CD1c-positive myeloid dendritic cell (primary cell): ENCODE results near the gene MARCHF10.
"Not testable (repeated sequence)": the region's sequence is repeated elsewhere in the genome, so short reads cannot be mapped to it uniquely, and the experiment has no call there.

ENCODE experiments used
- DNase-seq: peaks from one replicate; pipeline ENCODE4 v3.0.0-alpha.2; 2016; ENCODE audit errors: extremely low spot score

MARCHF10 gene

DNA sequence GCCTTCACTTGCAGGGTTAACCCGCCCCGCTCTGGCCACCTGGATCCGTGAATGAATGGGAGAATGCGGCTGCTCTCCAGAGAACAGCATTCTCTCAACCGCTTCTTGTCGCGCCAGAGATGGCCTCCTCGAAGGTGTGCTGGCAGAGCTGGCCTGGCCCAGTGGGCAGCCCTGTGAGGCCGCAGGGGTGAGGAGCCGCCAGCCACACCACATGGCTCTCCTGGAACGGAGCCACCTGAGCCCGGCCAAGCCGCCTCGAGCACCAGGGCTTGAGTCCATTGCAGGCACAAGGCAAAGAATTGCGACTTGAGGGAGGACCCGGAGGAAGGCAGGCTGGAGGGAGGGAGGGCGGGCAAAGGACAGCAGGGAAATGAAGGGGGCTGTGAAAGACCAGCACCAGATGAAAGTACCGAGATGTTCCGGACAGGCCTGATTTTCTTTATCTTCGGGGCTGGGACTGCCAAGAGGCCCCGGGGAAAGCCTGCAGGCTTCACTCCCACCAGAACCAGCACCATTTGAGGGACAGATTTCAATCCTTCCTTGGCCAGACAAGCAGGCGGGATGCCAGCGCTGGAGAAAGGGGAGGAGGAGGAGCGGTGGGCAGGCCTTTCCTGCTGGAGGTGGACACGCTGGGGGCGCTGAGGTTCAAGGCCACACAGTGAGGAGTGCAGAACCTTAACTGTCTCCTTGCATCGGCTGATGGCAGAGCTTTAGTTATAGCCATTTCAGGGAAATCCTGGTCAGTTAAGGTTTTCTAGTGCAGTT, 111.2 kb downstream of the MARCHF10 start:
- DNase-seq: no peak

DNA sequence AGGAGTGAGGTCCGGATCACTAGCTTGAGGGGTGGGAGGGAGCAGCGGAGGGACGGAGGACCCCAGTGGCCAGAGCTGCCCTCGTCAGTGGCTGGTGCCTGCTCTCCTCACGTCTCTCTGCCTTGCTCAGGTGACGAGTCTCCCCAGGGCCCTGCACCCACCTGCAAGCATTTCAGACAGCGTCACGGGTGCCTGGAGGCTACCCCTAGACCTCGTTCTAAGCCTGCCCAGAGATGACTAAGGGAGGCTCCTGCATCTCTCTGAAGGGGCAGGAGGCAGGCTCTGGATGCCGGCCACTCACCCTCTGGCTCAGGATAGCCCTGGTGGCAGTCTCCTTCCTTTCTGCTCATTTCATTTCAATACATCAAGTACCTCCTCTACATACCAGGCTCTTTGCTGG, 111.9 kb downstream of the MARCHF10 start:
- DNase-seq: no peak

DNA sequence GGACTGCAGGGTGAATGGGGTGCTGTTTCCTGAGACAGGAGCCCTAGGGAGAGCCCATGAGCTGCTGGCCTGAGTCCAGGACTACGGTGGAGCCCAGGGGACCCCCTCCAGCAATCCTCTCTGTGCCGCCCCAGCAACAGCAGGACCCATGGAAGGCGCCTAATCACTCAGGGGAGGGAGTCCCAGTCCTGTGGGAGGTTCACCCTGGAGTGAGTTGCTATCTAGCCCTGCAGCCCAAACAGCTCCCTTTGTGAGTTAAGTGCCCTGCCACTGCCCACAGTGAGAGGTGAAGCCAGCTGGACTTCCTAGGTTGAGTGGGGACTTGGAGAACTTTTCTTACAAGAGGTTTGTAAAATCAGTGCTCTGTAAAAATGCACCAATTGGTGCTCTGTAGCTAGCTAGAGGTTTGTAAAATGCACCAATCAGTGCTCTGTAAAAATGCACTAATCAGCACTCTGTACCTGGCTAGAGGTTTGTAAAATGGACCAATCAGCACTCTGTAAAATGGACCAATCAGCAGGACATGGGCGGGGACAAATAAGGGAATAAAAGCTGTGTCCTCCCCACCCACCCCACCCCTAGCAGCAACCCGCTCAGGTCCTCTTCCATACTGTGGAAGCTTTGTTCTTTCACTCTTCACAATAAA, 112.9 kb downstream of the MARCHF10 start:
- DNase-seq: not testable (repeated sequence)

DNA sequence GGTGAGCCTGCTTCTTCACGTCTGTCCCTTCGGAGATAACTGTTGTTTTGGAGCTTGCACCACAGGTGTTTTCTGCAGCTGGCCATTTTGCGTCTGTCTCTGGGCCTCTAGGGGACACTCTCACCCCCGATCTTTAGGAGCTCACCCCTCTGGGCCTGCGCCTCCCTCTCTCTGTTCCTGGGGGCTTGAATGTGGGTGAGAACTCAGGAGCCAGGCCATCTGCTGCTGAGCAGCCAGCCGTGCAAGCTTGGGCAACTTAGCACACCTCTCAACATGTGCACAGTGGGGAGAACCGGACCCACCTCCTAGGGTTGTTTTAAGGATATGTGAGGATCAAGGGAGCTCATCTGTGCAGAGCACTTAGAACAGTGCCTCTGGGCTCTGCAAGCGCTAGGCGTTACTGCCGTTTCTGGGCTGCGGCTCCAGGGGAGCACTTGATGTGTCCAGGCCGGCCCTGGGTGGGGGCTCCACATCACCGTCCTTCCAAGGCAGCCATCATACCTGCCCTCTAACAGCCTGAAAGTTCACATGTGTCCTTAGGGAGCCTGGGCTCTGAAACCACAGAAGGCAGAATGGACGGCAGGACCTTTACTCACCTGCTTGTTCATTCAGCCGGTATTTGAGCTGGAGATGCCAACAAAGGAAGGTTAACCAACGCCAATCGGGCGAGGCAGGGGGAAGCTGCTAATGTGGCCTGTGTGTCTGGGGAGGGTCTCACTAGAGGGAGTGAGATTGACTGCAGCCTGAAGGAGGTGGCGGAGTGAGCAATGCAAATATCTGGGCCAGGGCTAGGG, 114.3 kb downstream of the MARCHF10 start:
- DNase-seq: no peak

DNA sequence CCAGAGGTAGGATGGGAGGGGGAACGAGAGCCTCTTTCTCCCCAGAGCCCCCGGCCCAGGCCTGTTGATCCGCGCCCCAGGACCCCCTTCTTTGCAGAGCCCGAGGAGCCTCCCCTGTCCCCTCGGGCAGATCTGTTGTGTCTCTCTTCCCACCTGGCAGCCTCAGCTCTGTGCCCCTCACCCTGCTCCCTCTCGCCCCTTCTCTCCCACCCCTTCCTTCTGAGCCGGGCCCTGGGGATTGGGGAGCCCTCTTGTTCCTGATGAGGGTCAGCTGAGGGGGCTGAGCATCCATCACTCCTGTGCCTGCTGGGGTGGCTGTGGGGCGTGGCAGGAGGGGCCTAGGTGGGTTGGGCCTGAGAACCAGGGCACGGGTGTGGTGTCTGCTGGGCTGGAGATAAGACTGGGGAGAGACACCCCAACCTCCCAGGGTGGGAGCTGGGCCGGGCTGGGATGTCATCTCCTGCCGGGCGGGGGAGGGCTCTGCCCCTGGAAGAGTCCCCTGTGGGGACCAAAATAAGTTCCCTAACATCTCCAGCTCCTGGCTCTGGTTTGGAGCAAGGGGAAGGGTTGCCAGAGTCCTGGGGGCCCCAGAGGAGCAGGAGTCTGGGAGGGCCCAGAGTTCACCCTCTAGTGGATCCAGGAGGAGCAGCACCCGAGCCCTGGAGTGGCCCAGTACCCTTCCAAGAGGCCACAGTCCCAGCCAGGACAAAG, 115.2 kb downstream of the MARCHF10 start:
- DNase-seq: no peak

DNA sequence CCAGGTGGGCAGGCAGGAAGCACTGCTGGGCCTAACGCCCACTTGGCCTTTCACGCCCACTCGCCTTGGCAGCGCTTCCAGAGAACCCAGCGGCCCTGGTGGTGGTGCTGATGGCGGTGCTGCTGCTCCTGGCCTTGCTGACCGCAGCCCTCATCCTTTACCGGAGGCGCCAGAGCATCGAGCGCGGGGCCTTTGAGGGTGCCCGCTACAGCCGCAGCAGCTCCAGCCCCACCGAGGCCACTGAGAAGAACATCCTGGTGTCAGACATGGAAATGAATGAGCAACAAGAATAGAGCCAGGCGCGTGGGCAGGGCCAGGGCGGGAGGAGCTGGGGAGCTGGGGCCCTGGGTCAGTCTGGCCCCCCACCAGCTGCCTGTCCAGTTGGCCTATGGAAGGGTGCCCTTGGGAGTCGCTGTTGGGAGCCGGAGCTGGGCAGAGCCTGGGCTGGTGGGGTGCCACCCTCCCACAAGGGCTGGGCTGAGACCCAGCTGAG, 115.9 kb downstream of the MARCHF10 start:
- no peak for DNase-seq

DNA sequence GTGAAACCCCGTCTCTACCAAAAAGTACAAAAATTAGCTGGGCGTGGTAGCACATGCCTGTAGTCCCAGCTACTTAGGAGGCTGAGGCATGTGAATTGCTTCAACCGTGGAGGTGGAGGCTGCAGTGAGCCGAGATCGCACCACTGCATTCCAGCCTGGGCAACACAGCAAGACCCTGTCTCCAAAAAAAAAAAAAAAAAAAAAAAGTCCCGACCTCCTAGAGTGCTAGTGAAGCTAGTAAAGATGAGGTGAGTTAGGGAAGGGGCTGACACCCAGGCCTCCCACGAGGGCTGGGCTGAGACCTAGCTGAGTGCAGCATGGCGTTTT, 116.6 kb downstream of the MARCHF10 start:
- DNase-seq: not testable (repeated sequence)

DNA sequence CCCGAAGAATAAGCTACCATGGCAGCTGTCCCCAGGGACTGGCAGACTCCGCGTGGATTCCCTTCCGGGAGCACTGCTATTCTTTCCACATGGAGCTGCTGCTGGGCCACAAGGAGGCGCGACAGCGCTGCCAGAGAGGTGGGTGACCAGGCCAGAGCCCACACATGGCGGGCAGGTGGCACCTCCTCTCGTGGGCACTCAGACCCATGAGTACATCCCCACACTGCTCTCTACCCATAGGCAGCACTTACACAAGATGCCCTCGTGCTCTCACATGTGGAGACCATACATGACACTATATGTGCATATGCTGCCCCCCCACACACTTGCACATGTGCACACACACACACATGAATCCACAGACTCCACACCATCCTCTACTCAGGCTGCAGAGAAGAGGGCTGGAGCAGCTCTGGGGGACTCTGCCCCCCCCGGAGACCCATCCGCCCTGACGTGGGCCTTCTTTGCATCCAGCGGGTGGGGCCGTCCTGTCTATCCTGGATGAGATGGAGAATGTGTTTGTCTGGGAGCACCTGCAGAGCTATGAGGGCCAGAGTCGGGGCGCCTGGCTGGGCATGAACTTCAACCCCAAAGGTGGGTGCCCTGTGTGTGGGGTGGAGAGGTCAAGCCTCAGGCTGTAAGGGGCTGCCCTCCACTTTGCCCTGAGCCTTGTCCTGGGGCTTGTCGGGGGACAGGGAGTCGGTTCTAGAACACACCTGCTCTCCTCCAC, 117.8 kb downstream of the MARCHF10 start:
- no peak for DNase-seq

DNA sequence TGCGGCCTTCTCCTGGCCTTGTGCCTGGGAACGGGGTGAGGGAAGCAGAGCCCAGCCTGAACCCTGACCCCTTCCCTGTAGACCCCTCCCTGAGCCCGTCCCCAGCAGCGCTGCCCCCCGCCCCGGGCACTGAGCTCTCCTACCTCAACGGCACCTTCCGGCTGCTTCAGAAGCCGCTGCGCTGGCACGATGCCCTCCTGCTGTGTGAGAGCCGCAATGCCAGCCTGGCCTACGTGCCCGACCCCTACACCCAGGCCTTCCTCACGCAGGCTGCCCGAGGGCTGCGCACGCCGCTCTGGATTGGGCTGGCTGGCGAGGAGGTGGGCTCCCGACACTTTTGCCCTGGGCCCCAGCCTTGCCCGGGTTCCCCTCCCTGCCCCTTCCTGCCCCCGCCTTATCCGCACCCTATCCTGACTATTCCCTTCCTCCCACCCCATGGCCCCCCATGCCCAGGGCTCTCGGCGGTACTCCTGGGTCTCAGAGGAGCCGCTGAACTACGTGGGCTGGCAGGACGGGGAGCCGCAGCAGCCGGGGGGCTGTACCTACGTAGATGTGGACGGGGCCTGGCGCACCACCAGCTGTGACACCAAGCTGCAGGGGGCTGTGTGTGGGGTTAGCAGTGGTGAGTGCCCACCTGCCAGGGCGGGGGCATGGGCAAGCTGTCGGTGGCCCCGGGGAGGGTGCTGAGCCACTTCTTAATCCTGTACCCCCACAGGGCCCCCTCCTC, 118.5 kb downstream of the MARCHF10 start:
- no peak for DNase-seq

DNA sequence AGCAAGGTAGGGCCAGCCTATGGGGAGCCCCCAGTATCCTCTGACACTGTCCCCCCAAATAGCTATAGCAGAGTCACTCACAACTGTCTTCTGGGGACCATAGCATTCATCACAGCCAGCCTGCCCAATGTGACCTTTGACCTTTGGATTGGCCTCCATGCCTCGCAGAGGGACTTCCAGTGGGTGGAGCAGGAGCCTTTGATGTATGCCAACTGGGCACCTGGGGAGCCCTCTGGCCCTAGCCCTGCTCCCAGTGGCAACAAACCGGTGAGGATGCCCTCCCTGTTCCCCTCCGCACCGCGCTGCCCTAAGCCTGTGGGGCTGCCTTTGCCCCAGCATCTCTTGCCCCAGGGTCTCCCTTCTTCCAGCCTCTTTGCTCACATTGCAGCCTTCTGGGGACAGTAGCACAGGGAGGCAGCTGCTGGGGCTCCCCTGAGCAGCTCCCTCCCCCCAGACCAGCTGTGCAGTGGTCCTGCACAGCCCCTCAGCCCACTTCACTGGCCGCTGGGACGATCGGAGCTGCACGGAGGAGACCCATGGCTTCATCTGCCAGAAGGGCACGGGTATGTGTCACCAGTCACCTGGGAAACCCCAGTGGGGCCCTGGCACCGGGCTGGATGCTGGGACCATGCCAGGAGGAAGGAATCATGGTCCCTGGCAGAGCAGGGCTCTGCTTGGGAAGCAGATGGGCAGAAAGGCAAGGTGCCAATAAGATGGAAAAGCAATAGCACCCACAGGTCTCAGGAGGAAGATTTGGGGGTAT, 119.5 kb downstream of the MARCHF10 start:
- no peak for DNase-seq

DNA sequence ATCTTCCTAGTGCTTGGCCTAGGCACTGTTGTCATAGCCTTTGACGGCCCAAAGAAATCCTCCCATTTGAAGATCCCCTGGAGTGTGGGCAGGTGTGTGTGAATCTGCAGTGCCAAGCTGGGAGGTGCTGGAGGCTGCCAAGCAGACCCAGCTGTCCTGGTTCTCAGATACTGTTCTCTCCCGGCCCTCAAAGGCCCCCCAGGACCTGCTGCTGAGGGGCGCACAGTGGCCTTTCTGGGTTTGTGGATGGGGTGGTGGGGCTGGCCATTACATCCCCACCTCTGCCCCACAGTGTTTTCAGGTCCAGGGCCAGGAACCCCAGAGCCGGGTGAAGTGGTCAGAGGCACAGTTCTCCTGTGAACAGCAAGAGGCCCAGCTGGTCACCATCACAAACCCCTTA, 120.1 kb downstream of the MARCHF10 start:
- no peak for DNase-seq

DNA sequence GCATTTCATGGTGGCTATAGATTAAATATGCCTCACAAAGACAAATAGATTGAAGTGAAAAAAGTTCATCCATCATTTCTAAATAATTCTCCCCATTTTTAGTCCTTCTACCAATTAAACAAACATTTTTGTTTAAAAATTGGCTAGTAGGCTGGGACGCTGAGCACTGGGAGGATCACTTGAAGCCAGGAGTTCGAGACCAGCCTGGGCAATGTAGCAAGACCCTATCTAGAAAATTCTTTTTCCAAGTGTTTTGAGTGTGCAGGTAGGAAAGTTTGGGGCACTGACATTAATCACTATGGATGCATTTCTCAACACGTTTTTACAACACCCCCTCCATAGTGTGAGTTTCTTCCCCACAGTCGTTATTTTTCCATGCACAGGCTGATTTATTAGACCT, 123.9 kb downstream of the MARCHF10 start:
- DNase-seq: no peak

DNA sequence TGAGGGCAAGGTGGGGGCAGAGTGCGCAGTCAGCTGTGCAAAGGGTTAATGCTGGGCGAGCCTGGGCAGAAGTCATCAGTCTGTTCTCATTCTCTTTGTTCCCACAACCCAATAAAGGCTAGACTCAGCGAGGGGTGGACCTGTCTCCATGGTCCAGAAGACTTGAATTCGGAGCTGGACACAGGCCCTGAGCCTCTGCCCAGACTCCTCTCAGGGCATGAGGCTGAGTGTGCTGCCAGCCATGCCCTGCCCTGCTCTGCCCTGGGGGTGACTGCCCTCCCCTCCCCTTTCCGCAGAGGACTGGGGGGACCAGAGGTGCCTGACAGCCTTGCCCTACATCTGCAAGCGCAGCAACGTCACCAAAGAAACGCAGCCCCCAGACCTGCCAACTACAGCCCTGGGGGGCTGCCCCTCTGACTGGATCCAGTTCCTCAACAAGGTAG, 126.2 kb downstream of the MARCHF10 start:
- no peak for DNase-seq

DNA sequence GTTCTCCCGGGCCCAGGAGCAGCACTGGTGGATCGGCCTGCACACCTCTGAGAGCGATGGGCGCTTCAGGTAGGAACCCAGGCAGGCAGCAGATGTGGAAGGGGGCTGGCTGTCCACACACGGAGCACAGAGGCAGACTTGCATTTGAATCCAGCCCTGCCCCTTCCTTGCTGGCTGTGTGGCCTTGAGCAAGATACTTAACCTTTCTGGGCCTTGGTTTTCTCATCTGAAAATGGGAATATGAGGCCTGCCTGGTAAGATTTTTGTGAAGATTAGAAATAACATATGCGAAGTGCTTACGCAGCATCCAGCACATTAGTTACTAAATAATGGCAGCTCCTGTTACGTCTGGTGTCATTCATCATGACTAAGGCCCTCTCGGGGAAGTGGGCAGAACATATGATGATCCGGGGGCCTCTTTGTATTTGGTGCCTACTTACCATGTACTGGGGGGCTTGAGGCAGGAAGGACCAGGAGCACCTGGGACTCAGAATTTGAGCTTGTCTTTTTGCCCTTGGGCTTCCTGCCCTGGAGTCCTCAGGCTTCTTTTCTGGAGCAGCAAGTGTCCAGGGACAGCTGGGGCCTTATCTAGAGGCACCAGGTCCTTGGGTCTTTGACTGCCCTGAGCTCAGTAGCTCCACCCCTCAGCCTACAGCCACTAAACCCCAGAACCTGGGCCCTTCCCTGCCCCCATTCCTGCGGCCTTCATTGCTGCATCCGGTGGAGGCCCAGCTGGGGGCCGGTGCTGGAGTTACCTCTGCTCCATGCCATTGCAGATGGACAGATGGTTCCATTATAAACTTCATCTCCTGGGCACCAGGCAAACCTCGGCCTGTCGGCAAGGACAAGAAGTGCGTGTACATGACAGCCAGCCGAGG, 126.8 kb downstream of the MARCHF10 start:
- no peak for DNase-seq

DNA sequence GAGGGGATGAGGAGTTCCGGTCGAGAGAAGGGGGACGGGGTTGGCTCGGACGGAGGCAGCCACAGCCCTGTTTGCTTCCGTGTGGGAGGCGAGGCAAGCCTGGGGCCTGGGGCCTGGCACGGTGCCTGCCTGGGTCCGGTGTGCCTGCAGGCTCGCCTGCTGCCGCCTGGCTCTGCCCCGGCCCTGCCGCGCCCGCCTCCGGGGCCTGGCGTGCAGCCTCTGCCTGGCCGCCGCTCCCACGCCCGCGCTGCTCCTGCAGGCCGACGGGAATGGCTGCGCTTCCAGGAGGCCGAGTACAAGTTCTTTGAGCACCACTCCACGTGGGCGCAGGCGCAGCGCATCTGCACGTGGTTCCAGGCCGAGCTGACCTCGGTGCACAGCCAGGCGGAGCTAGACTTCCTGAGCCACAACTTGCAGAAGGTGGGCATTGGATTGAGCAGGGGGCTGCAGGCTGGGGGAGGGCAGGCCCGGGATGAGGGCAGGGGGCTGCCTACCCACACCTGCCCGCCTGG, 127.5 kb downstream of the MARCHF10 start:
- DNase-seq: no peak

DNA sequence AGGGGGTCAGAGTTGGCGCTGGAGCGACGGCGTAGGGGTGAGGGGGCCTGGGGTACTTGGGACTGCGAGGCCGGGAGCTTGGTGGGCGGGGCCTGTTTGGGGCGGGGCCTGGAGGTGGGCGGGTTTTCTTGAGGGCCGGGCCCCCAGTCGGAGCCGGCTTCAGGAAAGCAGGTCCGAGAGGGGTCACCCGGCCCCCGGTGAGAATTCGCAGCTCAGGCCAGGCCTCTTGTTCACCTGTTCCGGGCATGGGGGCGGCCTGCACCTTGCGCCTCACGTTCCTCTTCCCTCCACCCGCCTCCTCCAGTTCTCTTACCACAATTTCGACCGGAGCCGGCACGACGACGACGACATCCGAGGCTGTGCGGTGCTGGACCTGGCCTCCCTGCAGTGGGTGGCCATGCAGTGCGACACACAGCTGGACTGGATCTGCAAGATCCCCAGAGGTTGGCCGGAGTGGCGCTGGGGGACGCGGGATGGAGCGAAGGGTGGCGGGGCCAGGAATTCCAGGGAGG, 128.2 kb downstream of the MARCHF10 start:
- DNase-seq: no peak

DNA sequence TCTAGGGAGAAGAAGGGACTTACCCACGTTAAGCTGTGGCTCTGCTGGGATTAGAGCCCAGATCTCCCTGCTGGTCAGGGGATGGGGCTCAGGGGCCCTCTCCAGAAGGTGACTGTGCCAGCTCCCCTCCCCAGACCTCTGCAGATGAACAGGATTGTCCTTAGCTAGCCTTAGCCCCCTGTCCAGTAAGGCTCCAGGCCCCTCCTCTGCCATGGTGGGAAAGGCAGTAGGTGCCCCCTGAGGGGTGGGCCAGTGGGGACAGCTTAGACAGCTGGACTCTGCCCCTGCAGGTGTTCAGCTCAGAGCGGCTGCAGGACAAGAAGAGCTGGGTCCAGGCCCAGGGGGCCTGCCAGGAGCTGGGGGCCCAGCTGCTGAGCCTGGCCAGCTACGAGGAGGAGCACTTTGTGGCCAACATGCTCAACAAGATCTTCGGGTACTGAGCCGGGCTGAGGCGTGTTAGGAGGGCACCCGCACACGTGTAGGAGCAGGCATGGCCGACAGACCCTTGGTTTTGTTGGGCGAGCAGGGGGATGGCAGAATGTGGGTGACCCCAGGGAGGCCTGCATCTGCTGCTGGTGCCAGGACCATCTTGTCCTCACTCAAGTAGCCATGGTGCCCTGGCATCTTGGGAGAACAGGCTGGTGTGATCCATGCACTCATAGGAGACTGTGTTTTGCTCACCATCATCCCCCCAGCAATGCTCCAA, 129.7 kb downstream of the MARCHF10 start:
- DNase-seq: no peak
